Measurements from ENCODE around the gene TBCD. TPM values are rescaled to one million over a fixed set of nuclear protein-coding genes. Genes with fewer than 3 reads are reported as not detected.

Gene TBCD
- total RNA-seq, 2 experiments from 2014 or later, result 155 to 157 TPM

- Mint-ChIP-seq H3K36me3 (ENCODE audit: low read depth) (peaks cover 30% of the 10 kb centered on the region), H3K9me3 (no peaks in the 10 kb centered on the region), H3K4me3 (peak overlapping the region; percentile 14), H3K4me1 (peaks cover 76% of the 10 kb centered on the region), H3K27me3 (no peaks in the 10 kb centered on the region), H3K27ac (peak overlapping the region; percentile 99)
- DNase-seq, result no peak
- POLR2A ChIA-PET, result no interaction called here
- CTCF ChIA-PET, result interaction anchor here (0.6 to 1.1 kb wide), 2 partner anchors 172 to 210 kb away, joined by 3 read pairs; no protein-coding TSS in a partner anchor
Measured at GRCh38 chr17:82865774-82866395, 114.0 kb downstream of the TBCD start.

GRCh38 chr17:82866590-82867191, 114.8 kb downstream of the TBCD start:
- POLR2A ChIA-PET, result no interaction called here

GRCh38 chr17:82867763-82868325, 116.0 kb downstream of the TBCD start:
- Mint-ChIP-seq H3K27me3 (no peaks in the 10 kb centered on the region), H3K4me3 (no peak overlapping the region), H3K36me3 (ENCODE audit: low read depth) (peaks cover 27% of the 10 kb centered on the region), H3K4me1 (peaks cover 69% of the 10 kb centered on the region), H3K27ac (peak overlapping the region; percentile 72), H3K9me3 (no peaks in the 10 kb centered on the region)
- ChIA-PET CTCF (interaction anchor here (1.1 kb wide), 1 partner anchor 11 kb away, joined by 3 read pairs; no protein-coding TSS in a partner anchor), POLR2A (no interaction called here)
- DNase-seq, result no peak

More at GRCh38 chr17:82866590-82867191, 114.8 kb downstream of the TBCD start:
- Mint-ChIP-seq H3K9me3 (no peaks in the 10 kb centered on the region), H3K36me3 (ENCODE audit: low read depth) (peaks cover 27% of the 10 kb centered on the region), H3K27ac (peak overlapping the region; percentile 99), H3K4me3 (no peak overlapping the region), H3K27me3 (no peaks in the 10 kb centered on the region), H3K4me1 (peaks cover 74% of the 10 kb centered on the region)
- CTCF ChIA-PET, result no interaction called here
- DNase-seq, result no peak

DNA sequence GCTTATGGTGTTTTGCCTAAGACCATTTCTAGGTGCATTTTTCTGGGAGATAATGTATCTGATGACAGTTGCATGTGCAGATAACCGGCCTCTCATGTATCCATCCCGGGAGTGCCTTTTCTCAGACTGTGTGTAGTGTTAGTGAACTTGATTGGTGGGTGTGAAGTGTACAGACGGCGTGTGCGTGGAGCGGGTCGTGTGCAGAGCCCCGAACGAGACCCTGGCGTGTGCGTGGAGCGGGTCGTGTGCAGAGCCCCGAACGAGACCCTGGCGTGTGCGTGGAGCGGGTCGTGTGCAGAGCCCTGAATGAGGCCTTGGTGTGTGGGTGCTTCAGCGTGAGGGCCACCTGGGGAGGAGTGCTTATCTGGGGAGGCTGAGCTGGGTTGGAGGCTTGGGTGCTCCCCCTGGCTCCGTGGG, 116.9 kb downstream of the TBCD start:
- CTCF ChIA-PET, result interaction anchor here (0.7 to 1.1 kb wide), 2 partner anchors 10 to 337 kb away, joined by 3 read pairs; no protein-coding TSS in a partner anchor
- no peak overlapping the region for H3K4me3 Mint-ChIP-seq
- no peaks in the 10 kb centered on the region for H3K27me3 Mint-ChIP-seq
- POLR2A ChIA-PET, result no interaction called here
- H3K4me1 Mint-ChIP-seq, result peaks cover 60% of the 10 kb centered on the region
- no peaks in the 10 kb centered on the region for H3K9me3 Mint-ChIP-seq
- no peak for DNase-seq
- H3K36me3 Mint-ChIP-seq (ENCODE audit: low read depth), result peaks cover 30% of the 10 kb centered on the region
- no peak overlapping the region for H3K27ac Mint-ChIP-seq

- H3K4me1 Mint-ChIP-seq, result peaks cover 52% of the 10 kb centered on the region
- peaks cover 26% of the 10 kb centered on the region for H3K36me3 Mint-ChIP-seq (ENCODE audit: low read depth)
- H3K27me3 Mint-ChIP-seq, result no peaks in the 10 kb centered on the region
- no peak for DNase-seq
- ChIA-PET CTCF (interaction anchor here (0.6 to 1.3 kb wide), 3 partner anchors 12 to 45 kb away, joined by 3 to 4 read pairs (median 4); no protein-coding TSS in a partner anchor), POLR2A (no interaction called here)
- no peak overlapping the region for H3K4me3 Mint-ChIP-seq
- no peaks in the 10 kb centered on the region for H3K9me3 Mint-ChIP-seq
- H3K27ac Mint-ChIP-seq, result no peak overlapping the region
Measured at GRCh38 chr17:82869536-82869935, 117.7 kb downstream of the TBCD start.

- ChIA-PET POLR2A (no interaction called here), CTCF (interaction anchor here (1.1 to 1.4 kb wide), 4 partner anchors 11 to 88 kb away, joined by 3 to 5 read pairs (median 4); no protein-coding TSS in a partner anchor)
- Mint-ChIP-seq H3K4me1 (peaks cover 53% of the 10 kb centered on the region), H3K27ac (no peak overlapping the region), H3K4me3 (no peak overlapping the region), H3K9me3 (no peaks in the 10 kb centered on the region), H3K36me3 (ENCODE audit: low read depth) (peaks cover 30% of the 10 kb centered on the region), H3K27me3 (no peaks in the 10 kb centered on the region)
- no peak for DNase-seq
Measured at GRCh38 chr17:82870091-82870491, 118.2 kb downstream of the TBCD start.

DNA sequence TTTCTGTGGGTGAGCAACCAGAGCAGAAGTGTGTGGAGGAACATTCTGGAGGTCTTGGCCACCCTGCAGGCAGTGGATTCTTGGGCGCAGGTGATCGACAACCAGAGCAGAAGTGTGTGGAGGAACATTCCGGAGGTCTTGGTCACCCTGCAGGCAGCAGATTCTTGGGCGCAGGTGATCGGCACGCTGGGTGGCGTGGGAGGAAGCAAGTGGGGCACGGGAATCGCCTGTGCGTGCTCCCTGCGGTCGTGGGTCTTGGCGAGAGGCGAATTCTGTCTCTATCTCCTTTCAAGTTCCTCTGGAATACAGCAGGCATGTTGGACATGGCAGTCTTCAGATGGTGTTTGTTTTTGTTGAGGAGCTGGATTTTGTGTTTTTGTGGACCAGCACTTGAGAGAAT, 118.7 kb downstream of the TBCD start:
- ChIA-PET CTCF (interaction anchor here (0.5 to 1.4 kb wide), 5 partner anchors 11 to 234 kb away, joined by 3 to 5 read pairs (median 3); no protein-coding TSS in a partner anchor), POLR2A (no interaction called here)
- H3K27ac Mint-ChIP-seq, result peak overlapping the region; percentile 54

GRCh38 chr17:82871056-82871775, 119.4 kb downstream of the TBCD start:
- Mint-ChIP-seq H3K9me3 (no peaks in the 10 kb centered on the region), H3K4me1 (peaks cover 47% of the 10 kb centered on the region), H3K27me3 (no peaks in the 10 kb centered on the region), H3K4me3 (no peak overlapping the region), H3K36me3 (ENCODE audit: low read depth) (peaks cover 31% of the 10 kb centered on the region), H3K27ac (peak overlapping the region; percentile 17)
- POLR2A ChIA-PET, result no interaction called here
- CTCF ChIA-PET, result interaction anchor here (0.5 to 1.4 kb wide), 6 partner anchors 13 to 235 kb away, joined by 3 to 5 read pairs (median 4); no protein-coding TSS in a partner anchor
- no peak for DNase-seq

More for the DNA sequence above, 118.7 kb downstream of the TBCD start:
- Mint-ChIP-seq H3K9me3 (no peaks in the 10 kb centered on the region), H3K4me3 (no peak overlapping the region), H3K4me1 (peaks cover 51% of the 10 kb centered on the region), H3K27me3 (no peaks in the 10 kb centered on the region), H3K36me3 (ENCODE audit: low read depth) (peaks cover 31% of the 10 kb centered on the region)
- no peak for DNase-seq

GRCh38 chr17:82871776-82872561, 120.1 kb downstream of the TBCD start:
- DNase-seq, result no peak
- Mint-ChIP-seq H3K9me3 (no peaks in the 10 kb centered on the region), H3K27ac (no peak overlapping the region), H3K27me3 (no peaks in the 10 kb centered on the region), H3K4me3 (no peak overlapping the region), H3K36me3 (ENCODE audit: low read depth) (peaks cover 31% of the 10 kb centered on the region), H3K4me1 (peaks cover 52% of the 10 kb centered on the region)
- POLR2A ChIA-PET, result no interaction called here
- CTCF ChIA-PET, result interaction anchor here (1.1 to 2.0 kb wide), 4 partner anchors 12 to 44 kb away, joined by 4 to 9 read pairs (median 4); no protein-coding TSS in a partner anchor

GRCh38 chr17:82872591-82873520, 121.0 kb downstream of the TBCD start:
- H3K36me3 Mint-ChIP-seq (ENCODE audit: low read depth), result peaks cover 23% of the 10 kb centered on the region

GRCh38 chr17:82873521-82873920, 121.7 kb downstream of the TBCD start:
- no peaks in the 10 kb centered on the region for H3K27me3 Mint-ChIP-seq
- H3K4me3 Mint-ChIP-seq, result no peak overlapping the region
- H3K4me1 Mint-ChIP-seq, result peaks cover 52% of the 10 kb centered on the region

More at GRCh38 chr17:82872591-82873520, 121.0 kb downstream of the TBCD start:
- Mint-ChIP-seq H3K4me1 (peaks cover 49% of the 10 kb centered on the region), H3K27me3 (no peaks in the 10 kb centered on the region), H3K4me3 (no peak overlapping the region), H3K27ac (no peak overlapping the region), H3K9me3 (no peaks in the 10 kb centered on the region)
- ChIA-PET POLR2A (no interaction called here), CTCF (interaction anchor here (1.1 to 2.0 kb wide), 2 partner anchors 13 to 43 kb away, joined by 4 to 9 read pairs; no protein-coding TSS in a partner anchor)
- DNase-seq, result no peak

More at GRCh38 chr17:82873521-82873920, 121.7 kb downstream of the TBCD start:
- Mint-ChIP-seq H3K27ac (no peak overlapping the region), H3K36me3 (ENCODE audit: low read depth) (peaks cover 22% of the 10 kb centered on the region), H3K9me3 (no peaks in the 10 kb centered on the region)
- ChIA-PET POLR2A (no interaction called here), CTCF (interaction anchor here (1.0 to 2.0 kb wide), 3 partner anchors 12 to 43 kb away, joined by 3 to 9 read pairs (median 4); no protein-coding TSS in a partner anchor)
- DNase-seq, result no peak
